CD4-positive, CD25-positive, alpha-beta regulatory T cell (primary cell): ENCODE measurements around the gene ELMO1. TPM values are rescaled to one million over a fixed set of nuclear protein-coding genes. Genes with fewer than 3 reads are reported as not detected.
A peak's percentile ranks its signal among the peaks of the same experiment; 100 is the strongest.

Source experiments
- ATAC-seq, 2 donors: fragments of 150-1000 bp; cut with Tn5 transposase; one replicate each; pipeline ENCODE4 v1.10.0; 2021; ENCODE audit warnings: low read depth in 2 of 2, moderate number of reproducible peaks in 2 of 2, moderate library complexity in 1 of 2
- DNase-seq, 3 donors: peaks; one replicate each; pipeline versions ENCODE4 v3.0.0 to v3.0.0-alpha.2; 2012 to 2022; ENCODE audit warnings: mixed read lengths in 1 of 3
- H3K27ac ChIP-seq: one replicate; pipeline ENCODE4 v1.7.0; 2013; ENCODE audit warnings: mild to moderate bottlenecking, low read length; ENCODE audit not compliant: insufficient read depth, poor library complexity, severe bottlenecking
- H3K27me3 ChIP-seq: one replicate; pipeline ENCODE4 v1.7.0; 2013; ENCODE audit warnings: low read length; ENCODE audit not compliant: control insufficient read depth, insufficient read depth
- H3K36me3 ChIP-seq: one replicate; pipeline ENCODE4 v1.7.0; 2013; ENCODE audit warnings: mild to moderate bottlenecking, low read length, moderate library complexity; ENCODE audit not compliant: control insufficient read depth, insufficient read depth
- H3K4me1 ChIP-seq: 2 replicates; pipeline ENCODE4 v1.7.0; 2013; ENCODE audit warnings: mild to moderate bottlenecking, low read length; ENCODE audit not compliant: insufficient read depth, control insufficient read depth, poor library complexity, severe bottlenecking
- H3K4me3 ChIP-seq: one replicate; pipeline ENCODE4 v1.7.0; 2013; ENCODE audit warnings: low read depth, mild to moderate bottlenecking, low read length, moderate library complexity
- H3K9me3 ChIP-seq, 2 experiments: 1 replicate in 1 of 2; 2 replicates in 1 of 2; pipeline ENCODE4 v1.7.0; 2013; ENCODE audit warnings: low read length in 2 of 2, mild to moderate bottlenecking in 1 of 2, moderate library complexity in 1 of 2; ENCODE audit not compliant: control insufficient read depth in 2 of 2
- H3K27ac Mint-ChIP-seq, 3 donors: one replicate each; pipeline ENCODE4 v1.8.0; 2020 to 2022; ENCODE audit warnings: mild to moderate bottlenecking in 3 of 3, mixed read lengths in 3 of 3, moderate library complexity in 2 of 3
- H3K27me3 Mint-ChIP-seq: one replicate; pipeline ENCODE4 v1.8.0; 2022; ENCODE audit warnings: mild to moderate bottlenecking, mixed read lengths
- H3K36me3 Mint-ChIP-seq: one replicate; pipeline ENCODE4 v1.8.0; 2020; ENCODE audit warnings: mixed read lengths
- H3K4me1 Mint-ChIP-seq, 4 donors: one replicate each; pipeline ENCODE4 v1.8.0; 2020 to 2022; ENCODE audit warnings: mixed read lengths in 4 of 4, mild to moderate bottlenecking in 1 of 4
- H3K4me3 Mint-ChIP-seq, 4 donors: one replicate each; pipeline ENCODE4 v1.8.0; 2020 to 2022; ENCODE audit warnings: mild to moderate bottlenecking in 4 of 4, mixed read lengths in 4 of 4, moderate library complexity in 3 of 4
- H3K9me3 Mint-ChIP-seq, 7 donors: one replicate each; pipeline ENCODE4 v1.8.0; 2020 to 2022; ENCODE audit warnings: mixed read lengths in 7 of 7, mild to moderate bottlenecking in 3 of 7, moderate library complexity in 2 of 7
- polyA plus RNA-seq, 4 donors: library from polyadenylated mRNA; unstranded; fragments of 300-500 nt; fragmentation: Illumina TruSeq; gene quantifications; one replicate each; pipeline ENCODE4 v1.2.3, GENCODE V29; 2021
- total RNA-seq: library from RNA; stranded (reverse); gene quantifications from one replicate; pipeline ENCODE4 v1.2.3, GENCODE V29; 2022

ELMO1 gene
- total and polyA plus RNA-seq, 5 donors from 2014 or later: 39.5 to 162 (median 53.5) TPM

DNA sequence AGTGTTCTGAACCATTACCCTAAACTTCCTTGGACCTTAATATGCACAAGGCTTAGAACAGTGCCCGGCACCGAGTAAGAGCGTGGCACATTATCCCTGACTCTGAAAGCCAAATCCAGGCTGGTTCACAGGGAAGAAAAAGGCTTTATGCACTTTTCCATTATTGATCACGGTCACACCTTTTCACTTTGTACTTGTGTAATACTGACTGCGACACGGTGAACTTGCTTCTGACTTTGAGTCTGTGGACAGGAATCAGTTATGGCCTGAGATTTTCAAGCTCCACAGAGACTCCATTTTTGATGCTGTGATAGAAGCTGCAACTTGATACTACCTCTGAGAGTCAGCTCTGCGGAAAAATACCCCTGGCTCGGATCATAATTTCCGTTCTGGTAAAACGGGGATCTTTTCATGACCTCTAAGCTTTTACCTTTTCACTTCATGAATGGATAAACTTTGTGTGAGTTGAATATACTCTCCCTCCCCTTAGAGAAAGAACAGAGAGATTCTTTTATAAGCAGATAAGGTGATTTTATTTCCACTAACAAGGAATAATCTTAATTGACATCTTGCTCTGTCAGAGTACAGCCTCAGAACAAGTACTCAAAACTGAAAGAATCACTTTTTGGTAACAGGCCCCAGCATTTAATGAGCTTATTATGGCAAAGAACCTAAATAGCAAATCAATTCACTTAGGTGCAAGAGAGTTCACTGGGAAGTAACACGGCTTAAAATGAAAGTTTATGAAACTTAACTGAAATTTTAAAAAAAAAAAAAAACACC, 88.8 kb downstream of the ELMO1 start:
- H3K4me3 Mint-ChIP-seq: peak overlapping the region in 3 of 4 donors; percentile 40 to 85 (median 79)
- no peaks in the 10 kb centered on the region for H3K36me3 Mint-ChIP-seq
- no peaks in the 10 kb centered on the region for H3K27me3 Mint-ChIP-seq
- no peak for DNase-seq
- H3K9me3 Mint-ChIP-seq: peaks cover 0 to 4% (median 0%) of the 10 kb centered on the region in 7 donors
- Histone ChIP-seq H3K4me1 (peaks cover 21% of the 10 kb centered on the region), H3K36me3 (no peaks in the 10 kb centered on the region), H3K4me3 (peak overlapping the region; percentile 39), H3K9me3 (no peaks in the 10 kb centered on the region), H3K27me3 (no peaks in the 10 kb centered on the region), H3K27ac (no peak overlapping the region)
- H3K4me1 Mint-ChIP-seq: peaks cover 16 to 74% (median 35%) of the 10 kb centered on the region in 4 donors
- no peak for ATAC-seq
- peak overlapping the region in 2 of 3 donors; percentile 49 to 74 for H3K27ac Mint-ChIP-seq

GRCh38 chr7:37359180-37359579, 89.5 kb downstream of the ELMO1 start:
- Histone ChIP-seq H3K9me3 (no peaks in the 10 kb centered on the region), H3K27me3 (no peaks in the 10 kb centered on the region), H3K36me3 (no peaks in the 10 kb centered on the region), H3K4me3 (no peak overlapping the region), H3K27ac (no peak overlapping the region), H3K4me1 (peaks cover 26% of the 10 kb centered on the region)
- no peak for ATAC-seq
- no peak for DNase-seq
- H3K4me1 Mint-ChIP-seq: peaks cover 14 to 74% (median 39%) of the 10 kb centered on the region in 4 donors
- H3K4me3 Mint-ChIP-seq: peak overlapping the region in 1 of 4 donors; percentile 79
- peak overlapping the region in 1 of 3 donors; percentile 74 for H3K27ac Mint-ChIP-seq
- no peaks in the 10 kb centered on the region for H3K36me3 Mint-ChIP-seq
- peaks cover 0 to 4% (median 0%) of the 10 kb centered on the region in 7 donors for H3K9me3 Mint-ChIP-seq
- no peaks in the 10 kb centered on the region for H3K27me3 Mint-ChIP-seq

DNA sequence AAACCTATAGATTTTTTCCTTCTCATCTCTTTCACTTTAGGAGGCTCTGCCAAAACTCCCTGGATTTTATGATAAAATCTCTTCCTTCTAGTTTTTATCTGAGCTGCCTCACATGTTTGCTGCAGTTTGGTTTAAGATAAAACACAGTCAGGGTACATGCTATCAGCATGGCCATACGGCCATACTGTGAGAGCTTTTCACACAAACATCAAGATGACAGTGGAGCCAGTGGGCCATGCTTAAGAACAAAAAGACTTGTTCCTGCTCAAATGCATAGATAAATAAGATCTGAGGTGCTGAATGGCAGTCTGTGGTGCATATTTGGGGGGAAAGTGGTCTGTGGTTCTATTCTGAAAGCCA, 91.0 kb downstream of the ELMO1 start:
- no peak for DNase-seq

DNA sequence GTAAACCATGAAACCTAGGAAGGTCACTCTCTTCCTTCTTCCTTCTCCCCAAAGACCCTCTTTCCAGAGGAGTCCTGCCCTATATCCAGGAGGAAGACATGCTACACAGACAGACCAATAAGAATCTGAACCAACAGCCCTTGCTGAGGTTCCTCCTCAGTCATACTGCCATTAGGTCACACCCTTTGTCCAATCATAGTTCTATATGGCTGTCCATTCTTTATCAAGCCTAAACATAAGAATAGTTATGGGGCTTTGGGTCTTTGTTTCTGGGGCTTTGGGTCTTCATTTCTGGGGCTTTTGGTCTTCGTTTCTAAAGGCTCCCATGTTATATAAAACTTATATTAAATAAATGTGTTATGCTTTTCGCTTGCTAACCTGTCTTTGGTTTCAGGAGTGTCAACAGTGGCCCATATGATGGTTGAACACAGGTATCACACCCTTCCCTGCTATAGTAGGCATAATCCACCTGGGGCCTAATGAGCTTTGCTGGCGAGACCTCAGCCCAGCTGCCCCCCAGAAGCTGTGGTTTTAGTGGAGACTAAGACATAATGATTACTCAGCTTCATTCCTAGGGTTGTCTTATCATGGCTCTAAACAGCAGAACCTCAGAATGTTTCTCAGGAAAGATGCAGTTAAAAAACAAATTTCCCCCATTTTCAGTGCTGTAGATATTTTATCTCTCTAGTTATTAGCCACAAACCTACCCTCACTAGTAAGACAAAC, 91.6 kb downstream of the ELMO1 start:
- no peak overlapping the region for H3K27ac ChIP-seq
- Mint-ChIP-seq H3K4me3 (peak overlapping the region in 1 of 4 donors; percentile 52), H3K27me3 (no peaks in the 10 kb centered on the region), H3K36me3 (no peaks in the 10 kb centered on the region), H3K9me3 (peaks cover 0 to 2% (median 0%) of the 10 kb centered on the region in 7 donors), H3K4me1 (peaks cover 10 to 75% (median 38%) of the 10 kb centered on the region in 4 donors), H3K27ac (peak overlapping the region in 1 of 3 donors; percentile 52)
- ATAC-seq: no peak
- H3K4me3 ChIP-seq: no peak overlapping the region
- no peaks in the 10 kb centered on the region for H3K27me3 ChIP-seq
- no peaks in the 10 kb centered on the region for H3K9me3 ChIP-seq
- H3K36me3 ChIP-seq: no peaks in the 10 kb centered on the region
- DNase-seq: no peak
- H3K4me1 ChIP-seq: peaks cover 23% of the 10 kb centered on the region

More for the DNA sequence above, 91.0 kb downstream of the ELMO1 start:
- H3K4me1 ChIP-seq: peaks cover 18% of the 10 kb centered on the region
- no peaks in the 10 kb centered on the region for H3K36me3 Mint-ChIP-seq
- H3K27ac Mint-ChIP-seq: peak overlapping the region in 1 of 3 donors; percentile 18
- H3K4me1 Mint-ChIP-seq: peaks cover 14 to 74% (median 37%) of the 10 kb centered on the region in 4 donors
- no peaks in the 10 kb centered on the region for H3K36me3 ChIP-seq
- no peak for ATAC-seq
- no peaks in the 10 kb centered on the region for H3K9me3 ChIP-seq
- H3K9me3 Mint-ChIP-seq: peaks cover 0 to 2% (median 0%) of the 10 kb centered on the region in 7 donors
- no peaks in the 10 kb centered on the region for H3K27me3 ChIP-seq
- no peaks in the 10 kb centered on the region for H3K27me3 Mint-ChIP-seq
- no peak overlapping the region for H3K27ac ChIP-seq
- H3K4me3 ChIP-seq: no peak overlapping the region
- peak overlapping the region in 1 of 4 donors; percentile 52 for H3K4me3 Mint-ChIP-seq

- H3K4me3 Mint-ChIP-seq: peak overlapping the region; percentile 55 to 79 (median 73)
- no peaks in the 10 kb centered on the region for H3K27me3 Mint-ChIP-seq
- H3K36me3 ChIP-seq: no peaks in the 10 kb centered on the region
- peak overlapping the region; percentile 94 for H3K4me3 ChIP-seq
- ATAC-seq (peak; percentile 29 to 33), DNase-seq (peak in 1 of 3 donors; percentile 35)
- H3K4me1 Mint-ChIP-seq: peaks cover 5 to 84% (median 48%) of the 10 kb centered on the region in 4 donors
- peak overlapping the region; percentile 83 to 95 (median 90) for H3K27ac Mint-ChIP-seq
- H3K9me3 ChIP-seq: no peaks in the 10 kb centered on the region
- no peak overlapping the region for H3K27ac ChIP-seq
- H3K27me3 ChIP-seq: no peaks in the 10 kb centered on the region
- H3K4me1 ChIP-seq: peaks cover 22% of the 10 kb centered on the region
- H3K36me3 Mint-ChIP-seq: no peaks in the 10 kb centered on the region
- peaks cover 0 to 2% (median 0%) of the 10 kb centered on the region in 7 donors for H3K9me3 Mint-ChIP-seq
Measured at GRCh38 chr7:37354656-37355131, 94.0 kb downstream of the ELMO1 start.

GRCh38 chr7:37353949-37354655, 94.6 kb downstream of the ELMO1 start:
- peak overlapping the region; percentile 77 for H3K27ac ChIP-seq
- Mint-ChIP-seq H3K4me3 (peak overlapping the region; percentile 95 to 99 (median 97)), H3K36me3 (peaks cover 1% of the 10 kb centered on the region)

More at GRCh38 chr7:37353949-37354655, 94.6 kb downstream of the ELMO1 start:
- no peaks in the 10 kb centered on the region for H3K27me3 ChIP-seq
- DNase-seq: no peak
- peak overlapping the region; percentile 90 to 95 (median 93) for H3K27ac Mint-ChIP-seq
- peaks cover 5 to 85% (median 50%) of the 10 kb centered on the region in 4 donors for H3K4me1 Mint-ChIP-seq
- peaks cover 20% of the 10 kb centered on the region for H3K4me1 ChIP-seq
- no peaks in the 10 kb centered on the region for H3K27me3 Mint-ChIP-seq
- peaks cover 0 to 2% (median 0%) of the 10 kb centered on the region in 7 donors for H3K9me3 Mint-ChIP-seq
- H3K4me3 ChIP-seq: peak overlapping the region; percentile 94
- H3K9me3 ChIP-seq: no peaks in the 10 kb centered on the region
- no peaks in the 10 kb centered on the region for H3K36me3 ChIP-seq
- no peak for ATAC-seq
